Urinary bladder (tissue), 4 donors: Measurements from ENCODE around the gene KIAA0232. TPM values are rescaled to one million over a fixed set of nuclear protein-coding genes. Genes with fewer than 3 reads are reported as not detected.

ENCODE experiments used
- DNase-seq: peaks from one replicate; pipeline ENCODE4 v3.0.0-alpha.2; 2015; ENCODE audit errors: extremely low spot score
- H3K27ac ChIP-seq: one replicate; pipeline ENCODE4 v1.5.1; 2013; ENCODE audit warnings: low read depth, mild to moderate bottlenecking, moderate library complexity
- H3K36me3 ChIP-seq: one replicate; pipeline ENCODE4 v1.6.1; 2013; ENCODE audit warnings: mild to moderate bottlenecking, moderate library complexity; ENCODE audit not compliant: insufficient read depth
- H3K4me1 ChIP-seq: one replicate; pipeline ENCODE4 v1.6.1; 2013; ENCODE audit warnings: mild to moderate bottlenecking, moderate library complexity; ENCODE audit not compliant: insufficient read depth
- H3K4me3 ChIP-seq: one replicate; pipeline ENCODE4 v1.5.1; 2013; ENCODE audit warnings: low read depth, low read length
- WGBS: extraction: QIAGEN DNeasy Blood & Tissue Kit; methylation state at CpG from one replicate; pipeline ENCODE4 v1.1.7; 2013; 5-methylcytosine and 5-hydroxymethylcytosine counted together
- polyA plus RNA-seq: library from polyadenylated mRNA; stranded (reverse); fragments of 200-250 nt; gene quantifications from one replicate; pipeline ENCODE4 v1.2.3, GENCODE V29; 2013
- total RNA-seq: library from RNA; depleted of rRNA; stranded (reverse); fragments of >200 nt; gene quantifications from one replicate; pipeline ENCODE4 v1.2.3, GENCODE V29; 2014
- donor health status: healthy with polysubstance abuse.
- donor health status: healthy.

Gene KIAA0232
- total and polyA plus RNA-seq, 2 donors = 18.8 to 32.8 TPM

DNA sequence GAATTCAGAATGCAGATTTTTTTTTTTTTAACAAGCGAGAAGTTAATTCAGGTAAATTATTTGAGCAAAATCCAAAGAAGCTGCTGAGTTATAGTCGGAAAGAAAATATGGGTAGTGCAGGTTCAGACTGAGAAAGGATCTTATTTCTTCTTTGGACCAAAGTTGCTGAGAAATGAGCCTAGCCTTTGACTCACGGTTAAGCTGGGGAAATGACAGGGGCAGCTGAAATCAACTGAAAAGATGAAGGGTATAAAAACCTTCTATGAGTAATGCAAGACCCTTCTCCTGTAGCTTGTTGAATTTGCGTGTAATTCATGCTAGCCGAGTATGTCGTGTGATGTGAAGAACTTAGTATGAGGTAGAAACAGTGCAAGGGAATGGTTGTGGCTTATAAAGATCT is 63.0 kb downstream of the KIAA0232 start:
- Histone ChIP-seq H3K4me3 (no peak overlapping the region), H3K36me3 (no peaks in the 10 kb centered on the region), H3K4me1 (no peaks in the 10 kb centered on the region), H3K27ac (no peak overlapping the region)
- DNase-seq = no peak
- 97% methylated on average over 6 of the region's 6 CpGs for WGBS

DNA sequence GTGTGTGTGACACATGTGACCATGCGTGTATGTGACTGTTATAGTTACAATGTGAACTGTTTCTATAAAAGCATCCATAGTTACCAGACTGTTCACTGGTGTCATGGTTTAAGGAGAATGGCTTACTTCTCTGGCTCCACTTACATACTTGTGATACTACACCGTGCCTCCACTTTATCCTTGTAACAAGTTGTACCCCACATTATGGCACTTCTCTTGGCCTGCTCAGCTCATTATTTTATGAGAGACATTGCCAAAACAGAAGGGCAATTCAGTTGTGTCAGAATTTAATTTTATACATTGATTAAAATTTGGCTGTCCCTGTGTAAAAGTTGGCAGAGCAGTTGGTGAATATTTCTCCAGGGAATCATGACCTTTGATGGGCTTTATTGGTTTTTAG is 64.7 kb downstream of the KIAA0232 start:
- no peak for DNase-seq
- Histone ChIP-seq H3K27ac (no peak overlapping the region), H3K4me1 (no peaks in the 10 kb centered on the region), H3K36me3 (no peaks in the 10 kb centered on the region), H3K4me3 (no peak overlapping the region)
- 46% methylated on average over 2 of the region's 2 CpGs for WGBS

DNA sequence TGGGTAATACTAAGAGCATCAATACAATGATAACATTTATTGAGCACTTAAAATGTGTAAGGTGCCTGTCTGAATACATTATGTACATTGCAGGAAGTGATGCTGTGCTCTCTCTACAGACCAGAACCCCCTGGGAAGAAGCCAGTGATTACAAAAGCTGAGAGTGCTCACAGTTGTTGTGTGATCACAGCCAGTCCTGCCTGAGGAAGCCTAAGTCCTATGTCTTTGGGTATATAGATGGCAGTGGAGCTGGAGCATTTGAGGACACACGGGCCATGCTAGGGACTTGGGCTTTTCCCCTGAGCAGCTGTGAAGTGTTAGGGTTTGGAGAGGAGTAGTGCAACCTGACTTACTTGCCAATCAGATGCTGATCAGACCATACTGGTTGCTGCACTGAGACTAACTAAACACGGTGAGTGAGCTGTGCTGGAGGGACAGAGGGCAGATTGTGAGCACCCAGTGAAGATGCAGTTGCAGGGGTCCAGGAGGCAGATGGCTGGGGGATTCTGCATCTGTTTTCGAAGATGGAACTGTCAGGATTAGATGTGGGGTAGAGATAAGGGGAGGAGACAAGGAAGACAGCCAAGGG is 66.3 kb downstream of the KIAA0232 start:
- DNase-seq = no peak
- Histone ChIP-seq H3K4me1 (no peaks in the 10 kb centered on the region), H3K4me3 (no peak overlapping the region), H3K36me3 (no peaks in the 10 kb centered on the region), H3K27ac (no peak overlapping the region)
- WGBS = 89% methylated on average over 3 of the region's 3 CpGs

DNA sequence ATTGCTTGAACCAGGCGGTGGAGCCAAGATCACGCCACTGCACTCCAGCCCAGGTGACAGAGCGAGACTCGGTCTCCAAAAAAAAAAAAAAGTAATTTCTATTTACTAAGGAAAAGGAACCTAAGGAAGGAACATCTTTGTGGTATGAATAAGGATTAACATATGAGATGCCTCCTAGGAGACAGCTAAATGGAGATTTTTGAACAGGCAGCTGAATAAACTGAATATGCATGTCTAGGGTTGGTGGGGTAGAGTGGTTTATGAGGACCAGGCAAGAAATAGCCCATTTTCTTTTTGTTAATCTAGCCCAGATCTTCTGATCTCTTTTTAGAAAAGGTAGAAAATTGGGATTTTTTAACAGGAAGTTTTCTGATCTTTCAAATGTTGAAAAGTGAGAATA is 67.2 kb downstream of the KIAA0232 start:
- Histone ChIP-seq H3K27ac (no peak overlapping the region), H3K4me1 (no peaks in the 10 kb centered on the region), H3K36me3 (no peaks in the 10 kb centered on the region), H3K4me3 (no peak overlapping the region)
- 100% methylated on average over 4 of the region's 4 CpGs for WGBS
- no peak for DNase-seq

DNA sequence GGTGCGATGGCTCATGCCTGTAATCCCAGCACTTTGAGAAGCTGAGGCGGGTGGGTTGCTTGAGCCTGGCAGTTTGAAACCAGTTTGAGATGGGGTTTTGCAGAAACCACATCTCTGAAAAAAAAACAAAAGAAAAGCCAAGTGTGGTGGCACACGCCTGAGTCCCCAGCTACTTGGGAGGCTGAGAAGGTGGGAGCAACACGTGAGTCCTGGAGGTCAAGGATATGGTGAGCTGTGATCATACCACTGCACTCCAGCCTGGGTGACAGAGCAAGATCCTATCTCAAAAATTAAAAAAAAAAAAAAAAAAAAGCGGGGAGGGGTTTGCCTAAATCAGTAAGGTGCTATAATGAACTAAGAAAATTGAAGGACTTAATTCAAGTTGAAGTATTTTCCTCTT is 68.9 kb downstream of the KIAA0232 start:
- no peak for DNase-seq
- 99% methylated on average over 5 of the region's 5 CpGs for WGBS
- H3K4me1 ChIP-seq = no peaks in the 10 kb centered on the region
- no peaks in the 10 kb centered on the region for H3K36me3 ChIP-seq
- H3K4me3 ChIP-seq = no peak overlapping the region
- H3K27ac ChIP-seq = no peak overlapping the region

DNA sequence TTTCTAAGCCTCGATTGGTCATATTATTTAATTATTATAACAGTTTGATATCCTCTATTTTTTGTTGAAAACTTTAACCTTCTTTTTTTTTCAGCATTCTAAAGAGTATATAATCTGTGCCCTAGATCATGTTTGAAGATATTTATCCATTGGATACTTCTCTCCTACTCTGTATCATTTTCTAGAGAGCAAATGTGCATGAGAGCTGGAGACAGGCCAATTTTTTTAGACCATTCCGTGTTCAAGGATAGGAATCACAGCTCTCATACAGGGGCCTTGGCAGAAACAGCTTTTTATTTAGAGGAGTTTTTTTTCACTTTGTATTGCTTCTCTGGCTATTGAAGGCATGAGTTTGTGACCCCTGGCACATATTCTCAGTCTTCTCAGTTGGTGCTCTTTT is 69.4 kb downstream of the KIAA0232 start:
- Histone ChIP-seq H3K36me3 (no peaks in the 10 kb centered on the region), H3K4me3 (no peak overlapping the region), H3K27ac (no peak overlapping the region), H3K4me1 (no peaks in the 10 kb centered on the region)
- 85% methylated on average over 2 of the region's 2 CpGs for WGBS
- no peak for DNase-seq

DNA sequence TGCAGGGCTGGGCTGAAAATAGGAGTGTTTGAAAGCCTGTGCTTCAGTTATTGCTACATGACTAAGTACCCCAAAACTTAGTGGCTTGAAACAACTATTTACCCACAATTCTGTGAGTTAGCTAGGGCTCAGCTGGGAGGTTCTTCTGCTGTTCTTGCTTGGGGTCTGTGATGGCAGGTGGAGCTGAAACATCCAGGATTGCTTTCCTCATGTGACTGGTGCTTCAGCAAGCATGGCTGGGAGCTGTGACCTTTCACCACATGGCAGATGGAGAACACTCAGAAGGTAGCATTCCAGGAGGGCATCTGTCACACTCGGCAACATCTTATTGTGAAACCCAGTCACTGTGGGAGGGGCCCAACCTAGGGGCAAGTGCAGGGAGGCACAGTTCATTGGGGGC is 70.1 kb downstream of the KIAA0232 start:
- no peak overlapping the region for H3K4me3 ChIP-seq
- 0% methylated on average over 1 of the region's 1 CpG for WGBS
- no peaks in the 10 kb centered on the region for H3K36me3 ChIP-seq
- H3K4me1 ChIP-seq = no peaks in the 10 kb centered on the region
- no peak overlapping the region for H3K27ac ChIP-seq
- no peak for DNase-seq

DNA sequence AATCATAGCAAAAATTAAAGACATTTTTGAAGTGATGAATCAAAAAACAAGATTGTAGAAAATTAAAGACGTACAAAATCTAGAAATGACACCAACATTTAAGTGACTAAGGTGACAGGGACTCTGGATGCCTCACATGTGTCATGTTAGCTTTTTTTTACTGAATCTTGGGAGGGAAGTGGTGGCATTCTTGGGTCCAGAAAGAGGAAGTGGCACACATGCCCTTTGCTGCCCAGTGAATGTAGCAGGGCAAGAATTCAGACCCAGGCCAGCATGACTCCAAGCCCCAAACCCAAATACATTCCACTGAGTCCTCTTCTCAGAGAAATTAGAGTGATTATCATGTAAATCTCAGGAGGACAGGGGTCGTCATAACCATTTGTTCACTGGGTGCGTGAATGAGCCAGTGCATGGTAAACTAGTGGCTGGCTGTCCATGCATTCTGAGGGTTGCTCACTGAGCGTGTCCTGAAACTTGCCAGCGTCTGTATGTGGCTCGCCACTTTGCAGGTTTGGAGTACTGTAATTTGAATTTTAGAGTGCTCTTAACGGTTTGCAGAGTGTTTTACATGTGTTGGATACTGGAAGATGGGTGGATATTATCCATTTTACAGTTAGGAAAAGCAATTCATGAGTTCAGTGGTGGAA is 71.7 kb downstream of the KIAA0232 start:
- Histone ChIP-seq H3K27ac (no peak overlapping the region), H3K4me3 (no peak overlapping the region), H3K36me3 (no peaks in the 10 kb centered on the region), H3K4me1 (no peaks in the 10 kb centered on the region)
- 86% methylated on average over 7 of the region's 7 CpGs for WGBS
- no peak for DNase-seq

DNA sequence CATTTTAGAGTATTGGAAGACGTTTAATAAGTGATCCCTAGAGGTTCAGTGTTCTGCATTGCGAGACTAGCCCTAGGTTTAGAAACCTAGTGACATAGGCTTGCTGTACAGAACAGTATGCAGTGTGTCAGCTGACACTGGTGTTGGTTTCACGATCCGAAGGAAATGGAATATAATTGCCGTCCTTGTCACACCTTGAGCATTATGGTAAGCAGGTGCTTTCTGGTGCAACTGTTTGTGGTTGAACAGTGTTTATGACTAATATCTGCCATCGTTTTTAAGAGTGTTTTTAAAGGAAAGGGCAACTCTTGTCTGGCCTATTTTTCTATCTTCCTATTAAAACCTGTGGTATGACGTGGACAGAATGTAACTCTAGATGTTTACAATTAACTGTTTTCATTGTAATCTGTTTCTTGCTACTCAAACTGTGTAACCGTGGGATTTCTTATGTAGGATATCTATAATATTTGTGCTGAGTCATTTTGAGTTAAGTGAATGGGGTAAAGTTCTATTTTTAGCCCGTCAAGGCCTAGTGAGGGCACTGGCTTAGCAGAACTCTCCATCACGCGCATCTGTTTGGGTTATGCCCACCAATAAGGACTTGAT is 73.3 kb downstream of the KIAA0232 start:
- Histone ChIP-seq H3K4me1 (no peaks in the 10 kb centered on the region), H3K27ac (peak overlapping the region; percentile 7), H3K36me3 (no peaks in the 10 kb centered on the region), H3K4me3 (no peak overlapping the region)
- no peak for DNase-seq
- WGBS = 53% methylated on average over 11 of the region's 11 CpGs

DNA sequence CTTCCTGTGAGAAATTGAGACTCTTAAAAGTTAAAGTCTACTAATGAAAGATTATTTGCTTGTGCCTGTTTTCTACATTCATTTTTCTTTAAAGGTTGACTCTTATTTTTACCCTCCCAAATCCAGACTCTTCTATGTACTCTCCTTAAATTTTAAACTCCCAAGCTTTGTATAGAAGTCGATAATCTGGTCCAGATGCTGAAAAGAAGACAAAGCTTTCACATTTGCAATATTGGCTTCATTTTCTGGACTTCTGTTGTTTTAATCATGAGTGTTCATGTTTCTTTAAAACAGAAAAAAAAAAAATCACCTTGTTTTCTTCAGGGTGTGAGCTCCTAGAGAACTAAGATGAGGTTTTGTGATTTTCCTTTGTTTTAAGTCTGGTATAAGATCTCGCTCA is 73.9 kb downstream of the KIAA0232 start:
- no peak overlapping the region for H3K4me3 ChIP-seq
- no peak for DNase-seq
- H3K4me1 ChIP-seq = no peaks in the 10 kb centered on the region
- no peak overlapping the region for H3K27ac ChIP-seq
- peaks cover 4% of the 10 kb centered on the region for H3K36me3 ChIP-seq
- 84% methylated on average over 2 of the region's 2 CpGs for WGBS

DNA sequence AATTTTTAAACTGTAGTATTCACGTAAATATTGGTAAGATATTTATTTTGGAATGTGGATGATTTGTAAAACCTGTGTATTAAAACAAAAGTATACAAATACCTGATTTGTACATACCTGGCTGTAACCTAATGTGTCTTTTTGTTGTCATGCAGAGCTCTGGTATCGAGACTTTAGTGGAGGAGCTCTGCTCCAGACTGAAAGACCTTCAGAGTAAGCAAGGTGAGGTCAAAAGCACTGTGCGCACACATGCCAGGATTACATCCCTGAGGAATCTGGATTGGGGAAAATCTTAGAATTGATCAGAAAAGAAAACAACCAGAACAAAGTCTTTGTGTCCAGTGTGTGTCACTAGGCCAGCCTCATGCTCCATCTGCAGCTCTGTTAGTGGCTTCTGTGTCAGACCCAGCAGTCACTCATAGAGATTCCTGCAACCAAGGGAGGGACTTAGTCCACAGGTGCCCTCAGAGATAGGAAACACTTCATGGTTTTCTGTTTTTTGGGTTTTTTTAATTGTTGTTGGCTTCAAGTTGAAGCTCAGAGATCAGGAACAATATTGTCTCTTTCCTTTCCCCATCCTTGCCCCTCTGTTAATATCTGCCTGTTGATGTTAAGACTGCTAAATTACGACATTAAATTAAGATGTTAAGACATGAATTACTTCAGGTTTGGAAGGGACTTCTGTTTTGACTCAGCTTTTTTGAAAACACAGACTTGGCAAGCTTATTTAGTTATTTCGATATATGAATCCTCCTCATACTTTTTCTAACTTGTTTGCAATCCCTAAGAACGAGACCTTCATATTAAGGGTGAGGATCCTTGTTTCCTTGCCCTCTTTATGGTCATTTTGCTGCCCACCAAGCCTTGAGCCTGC is 74.7 kb downstream of the KIAA0232 start:
- no peaks in the 10 kb centered on the region for H3K4me1 ChIP-seq
- 86% methylated on average over 6 of the region's 6 CpGs for WGBS

DNA sequence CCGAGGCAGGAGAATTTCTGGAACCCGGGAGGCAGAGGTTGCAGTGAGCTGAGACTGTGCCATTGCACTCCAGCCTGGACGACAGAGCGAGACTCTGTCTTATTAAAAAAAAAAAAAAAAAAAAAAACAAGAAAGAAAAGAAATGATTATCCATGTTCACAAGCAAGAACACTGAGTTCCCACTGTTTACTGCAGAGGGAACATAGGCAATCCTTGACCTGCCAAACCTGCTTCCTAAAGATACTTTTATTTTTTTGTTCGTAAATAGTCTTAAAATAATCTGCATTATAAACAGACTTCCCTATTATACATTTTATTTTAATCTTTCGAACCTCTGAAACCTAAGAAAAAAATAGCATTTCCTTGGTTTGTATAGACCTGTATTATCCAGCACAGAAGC is 76.5 kb downstream of the KIAA0232 start:
- Histone ChIP-seq H3K4me3 (no peak overlapping the region), H3K27ac (no peak overlapping the region), H3K36me3 (peaks cover 9% of the 10 kb centered on the region), H3K4me1 (no peaks in the 10 kb centered on the region)
- 92% methylated on average over 6 of the region's 6 CpGs for WGBS
- no peak for DNase-seq

More for the DNA sequence above, 74.7 kb downstream of the KIAA0232 start:
- Histone ChIP-seq H3K27ac (no peak overlapping the region), H3K36me3 (peaks cover 9% of the 10 kb centered on the region), H3K4me3 (no peak overlapping the region)
- DNase-seq = no peak

DNA sequence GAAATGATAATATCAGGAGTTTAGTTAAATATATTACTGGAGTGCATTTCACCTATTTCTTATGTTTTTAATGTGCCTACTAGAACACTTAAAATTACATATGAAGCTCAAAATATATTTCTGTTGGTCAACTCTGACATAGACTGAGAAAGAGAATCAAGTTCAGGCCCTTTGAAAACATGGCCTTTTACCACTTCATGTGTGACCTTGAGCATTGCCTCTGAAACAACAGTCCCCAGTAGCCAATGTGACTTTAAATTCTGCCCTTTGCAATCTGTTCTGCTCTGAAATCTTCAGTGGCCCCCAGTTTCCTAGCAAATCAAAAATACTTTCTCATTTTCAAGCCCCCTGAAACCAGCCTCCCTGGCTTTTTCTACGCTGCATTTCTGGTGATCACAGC is 77.0 kb downstream of the KIAA0232 start:
- DNase-seq = no peak
- Histone ChIP-seq H3K4me3 (no peak overlapping the region), H3K36me3 (peaks cover 9% of the 10 kb centered on the region), H3K4me1 (no peaks in the 10 kb centered on the region), H3K27ac (no peak overlapping the region)
- 95% methylated on average over 1 of the region's 1 CpG for WGBS

DNA sequence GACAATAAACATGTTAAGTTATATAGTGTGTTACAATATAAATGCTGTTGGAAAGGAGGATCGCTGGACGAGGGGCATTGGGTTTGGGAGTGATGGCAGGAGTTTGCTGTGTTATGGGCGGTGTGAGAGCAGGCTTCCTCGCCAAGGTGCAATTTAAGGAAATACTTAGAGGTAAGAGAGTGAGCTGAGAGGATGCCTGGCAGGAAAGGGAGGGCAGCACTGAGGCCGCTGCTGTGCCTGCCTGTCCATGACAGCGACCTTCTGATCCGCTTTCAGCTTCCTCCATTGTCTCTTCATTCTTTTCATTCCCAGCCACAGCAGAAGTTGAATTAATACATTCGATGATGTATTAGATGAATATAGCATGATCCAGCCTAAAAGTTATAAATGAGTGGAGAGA is 85.9 kb downstream of the KIAA0232 start:
- H3K4me1 ChIP-seq = no peaks in the 10 kb centered on the region
- no peak overlapping the region for H3K4me3 ChIP-seq
- WGBS = 95% methylated on average over 8 of the region's 8 CpGs
- no peak overlapping the region for H3K27ac ChIP-seq
- no peaks in the 10 kb centered on the region for H3K36me3 ChIP-seq
- DNase-seq = no peak
